Measurements from ENCODE around the gene SLC2A6. TPM values are rescaled to one million over a fixed set of nuclear protein-coding genes. Genes with fewer than 3 reads are reported as not detected.

Gene SLC2A6
- total and polyA plus RNA-seq, 8 donors, result 1.9 to 22.4 (median 2.9) TPM

DNA sequence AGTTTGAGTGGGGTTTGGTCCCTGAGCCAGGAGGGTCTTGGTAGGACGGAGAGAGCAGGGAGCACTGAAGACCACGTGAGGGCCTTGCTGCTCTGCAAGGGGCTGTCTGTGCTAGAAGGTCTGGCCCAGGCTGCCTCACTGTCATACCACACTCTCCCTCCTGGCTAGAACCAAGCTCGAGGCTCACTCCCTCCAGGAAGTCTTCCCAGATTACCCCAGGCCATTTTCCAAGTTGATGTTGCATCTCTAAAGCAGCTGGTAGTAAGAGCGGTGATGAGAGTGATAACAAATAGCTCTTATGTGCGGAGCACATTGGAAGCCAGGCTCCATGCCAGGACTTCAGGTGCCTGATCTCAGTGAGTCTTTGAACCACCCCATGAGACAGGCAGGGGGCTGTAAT lies 39.3 kb upstream of the SLC2A6 start:
- Histone ChIP-seq H3K9me3 (no peaks in the 10 kb centered on the region), H3K4me3 (no peak overlapping the region), H3K4me1 (no peaks in the 10 kb centered on the region), H3K27me3 (peaks cover 0 to 25% of the 10 kb centered on the region in 2 donors), H3K27ac (no peak overlapping the region), H3K36me3 (no peaks in the 10 kb centered on the region)
- TF ChIP-seq, protein P1, sequence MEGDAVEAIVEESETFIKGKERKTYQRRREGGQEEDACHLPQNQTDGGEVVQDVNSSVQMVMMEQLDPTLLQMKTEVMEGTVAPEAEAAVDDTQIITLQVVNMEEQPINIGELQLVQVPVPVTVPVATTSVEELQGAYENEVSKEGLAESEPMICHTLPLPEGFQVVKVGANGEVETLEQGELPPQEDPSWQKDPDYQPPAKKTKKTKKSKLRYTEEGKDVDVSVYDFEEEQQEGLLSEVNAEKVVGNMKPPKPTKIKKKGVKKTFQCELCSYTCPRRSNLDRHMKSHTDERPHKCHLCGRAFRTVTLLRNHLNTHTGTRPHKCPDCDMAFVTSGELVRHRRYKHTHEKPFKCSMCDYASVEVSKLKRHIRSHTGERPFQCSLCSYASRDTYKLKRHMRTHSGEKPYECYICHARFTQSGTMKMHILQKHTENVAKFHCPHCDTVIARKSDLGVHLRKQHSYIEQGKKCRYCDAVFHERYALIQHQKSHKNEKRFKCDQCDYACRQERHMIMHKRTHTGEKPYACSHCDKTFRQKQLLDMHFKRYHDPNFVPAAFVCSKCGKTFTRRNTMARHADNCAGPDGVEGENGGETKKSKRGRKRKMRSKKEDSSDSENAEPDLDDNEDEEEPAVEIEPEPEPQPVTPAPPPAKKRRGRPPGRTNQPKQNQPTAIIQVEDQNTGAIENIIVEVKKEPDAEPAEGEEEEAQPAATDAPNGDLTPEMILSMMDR (IDR thresholded peaks at IDR 0.05), result no peak
- no peak for DNase-seq
- no peak for ATAC-seq
- intact Hi-C loops (cut with DNase I), result no loop called here

DNA sequence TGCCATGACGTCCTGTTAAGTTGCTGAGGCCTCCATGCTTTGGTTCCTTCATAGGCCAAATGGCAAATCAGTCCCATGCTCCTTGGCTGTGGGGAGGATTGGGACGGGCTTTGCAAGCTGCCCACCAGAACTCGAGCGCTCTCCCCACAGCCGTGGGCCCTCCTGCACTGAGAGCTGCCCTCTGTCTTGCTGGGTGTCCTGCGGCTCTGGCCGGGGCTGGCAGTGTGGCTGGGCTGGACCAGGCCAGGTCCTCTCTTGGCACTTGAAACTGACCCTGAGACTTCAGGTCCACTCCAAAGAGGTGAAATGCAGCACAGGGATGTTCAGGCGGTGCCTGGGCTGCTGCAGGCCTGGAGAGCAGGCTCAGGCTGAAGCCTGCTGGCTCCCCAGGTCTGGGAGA lies 38.8 kb upstream of the SLC2A6 start:
- intact Hi-C loops (cut with DNase I), result no loop called here
- ATAC-seq (no peak), DNase-seq (peak in 1 of 4 donors; percentile 41)
- Histone ChIP-seq H3K4me3 (no peak overlapping the region), H3K36me3 (no peaks in the 10 kb centered on the region), H3K27ac (no peak overlapping the region), H3K27me3 (peaks cover 0 to 21% of the 10 kb centered on the region in 2 donors), H3K9me3 (no peaks in the 10 kb centered on the region), H3K4me1 (no peaks in the 10 kb centered on the region)
- TF ChIP-seq, protein P1 (IDR thresholded peaks at IDR 0.05), result no peak

DNA sequence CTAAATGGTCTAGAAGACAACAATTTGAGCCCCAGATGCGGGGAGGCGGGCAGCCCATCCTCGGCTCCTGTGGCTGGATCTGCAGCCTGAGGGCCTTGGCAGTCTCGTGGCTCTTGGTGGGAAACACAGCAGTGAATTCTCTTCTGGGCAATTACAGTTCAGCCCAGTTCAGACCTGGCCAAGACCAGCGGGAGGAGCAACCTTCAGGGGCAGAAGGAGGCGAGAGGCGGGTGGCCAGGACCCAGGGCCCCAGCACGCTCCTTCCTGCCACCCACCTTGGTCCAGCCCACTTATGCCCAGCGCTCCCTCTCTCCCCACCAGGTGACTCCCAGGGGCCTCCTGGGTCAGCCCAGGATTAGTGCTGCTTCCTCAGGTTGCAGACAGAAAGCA lies 38.1 kb upstream of the SLC2A6 start:
- H3K9me3 ChIP-seq, result no peaks in the 10 kb centered on the region
- no peak for ATAC-seq
- no peaks in the 10 kb centered on the region for H3K36me3 ChIP-seq
- no peak overlapping the region for H3K27ac ChIP-seq
- H3K27me3 ChIP-seq, result peaks cover 0 to 21% of the 10 kb centered on the region in 2 donors
- H3K4me1 ChIP-seq, result no peaks in the 10 kb centered on the region
- no peak overlapping the region for H3K4me3 ChIP-seq
- intact Hi-C loops (cut with DNase I), result no loop called here
- TF ChIP-seq, protein P1 (IDR thresholded peaks at IDR 0.05), result no peak
- peak in 1 of 4 donors; percentile 53 for DNase-seq

DNA sequence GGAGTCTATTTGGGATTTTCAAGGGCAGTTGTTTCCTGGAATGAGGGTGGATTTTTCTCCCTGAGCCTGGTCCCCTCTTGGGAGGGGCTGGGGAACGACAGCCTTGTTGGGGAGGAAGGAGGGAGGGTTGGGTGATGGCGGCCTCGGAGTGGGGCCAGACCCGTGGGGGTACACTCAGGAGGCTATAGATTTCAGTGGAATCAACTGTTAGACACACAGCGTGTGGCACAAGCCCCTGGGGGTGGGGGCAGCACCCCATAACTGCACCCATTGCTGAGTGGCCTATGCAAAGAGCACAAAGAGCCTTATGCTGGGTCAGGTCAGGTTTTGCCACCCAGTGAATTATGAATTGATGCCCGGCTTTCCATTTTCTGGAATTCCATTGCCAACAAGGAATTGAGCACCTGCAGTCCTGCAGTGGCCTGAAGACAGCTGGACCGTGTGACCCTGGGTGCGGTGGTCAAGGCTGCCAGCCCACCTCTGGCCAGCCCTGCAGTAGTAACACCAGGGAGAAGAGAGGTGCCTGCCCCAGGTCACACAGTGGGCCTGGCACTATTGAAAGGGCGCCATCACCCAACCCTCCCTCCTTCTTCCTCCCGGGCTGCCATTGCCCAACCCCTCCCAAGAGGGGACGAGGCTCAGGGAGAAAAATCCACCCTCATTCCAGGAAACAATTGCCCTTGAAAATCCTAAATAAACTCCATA lies 37.5 kb upstream of the SLC2A6 start:
- DNase-seq, result peak in 1 of 4 donors; percentile 34
- intact Hi-C loops (cut with DNase I), result no loop called here
- TF ChIP-seq, protein P1 (IDR thresholded peaks at IDR 0.05), result no peak

DNA sequence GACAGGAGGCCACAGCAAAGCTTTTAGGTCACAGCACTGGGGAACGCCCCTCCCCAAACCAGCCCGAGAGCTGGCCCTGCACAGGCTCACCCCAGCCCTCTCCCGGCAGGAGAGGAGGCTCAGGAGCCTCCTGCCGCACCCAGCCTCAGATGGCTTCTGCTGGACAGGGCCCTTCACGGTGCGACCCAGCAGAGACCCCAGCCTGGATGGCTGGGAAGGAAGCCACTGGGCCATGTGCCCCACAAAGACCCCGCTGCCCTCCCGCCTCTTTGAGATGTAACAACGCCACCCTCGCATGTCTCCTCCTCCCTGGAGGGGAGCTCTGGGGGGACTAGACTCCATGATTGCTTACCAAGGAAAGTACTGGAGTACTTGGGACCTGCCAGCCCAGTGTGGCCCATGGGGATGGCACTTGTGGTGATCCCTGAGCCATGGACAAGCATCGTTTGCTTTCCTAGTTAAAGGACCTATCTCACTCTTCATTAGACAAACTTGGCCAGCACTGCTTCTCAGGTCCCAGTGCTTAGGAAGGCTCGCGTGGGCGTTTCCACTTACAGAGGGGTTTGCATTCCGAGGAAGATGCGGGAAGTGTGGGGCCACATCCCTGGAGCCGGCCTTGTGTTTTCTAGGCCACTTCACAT lies 36.8 kb upstream of the SLC2A6 start:
- no peak overlapping the region for H3K27ac ChIP-seq
- ATAC-seq (no peak), DNase-seq (peak in 1 of 4 donors; percentile 43)
- TF ChIP-seq, protein P1 (IDR thresholded peaks at IDR 0.05), result no peak
- H3K27me3 ChIP-seq, result peaks cover 0 to 21% of the 10 kb centered on the region in 2 donors
- H3K36me3 ChIP-seq, result no peaks in the 10 kb centered on the region
- H3K4me1 ChIP-seq, result no peaks in the 10 kb centered on the region
- intact Hi-C loops (cut with DNase I), result no loop called here
- H3K4me3 ChIP-seq, result no peak overlapping the region
- no peaks in the 10 kb centered on the region for H3K9me3 ChIP-seq

More for the DNA sequence above, 37.5 kb upstream of the SLC2A6 start:
- no peaks in the 10 kb centered on the region for H3K4me1 ChIP-seq
- ATAC-seq, result no peak
- peaks cover 0 to 21% of the 10 kb centered on the region in 2 donors for H3K27me3 ChIP-seq
- no peaks in the 10 kb centered on the region for H3K36me3 ChIP-seq
- no peak overlapping the region for H3K4me3 ChIP-seq
- no peaks in the 10 kb centered on the region for H3K9me3 ChIP-seq
- no peak overlapping the region for H3K27ac ChIP-seq
